ENCODE measurements around the gene ISM2. TPM values are rescaled to one million over a fixed set of nuclear protein-coding genes. Genes with fewer than 3 reads are reported as not detected.

ISM2 gene
- total and polyA plus RNA-seq, 7 donors: 0.33 to 1.1 (median 0.40) TPM; not detected in 3

GRCh38 chr14:77457522-77458248, 40.9 kb downstream of the ISM2 start, which contains the start of the genes AHSA1 and VIPAS39:
Gene AHSA1, plus strand, starts transcription at chr14:77458093. Its CDS starts 97 bp downstream, at chr14:77458190.
Gene VIPAS39, minus strand, starts transcription at chr14:77457601. Its CDS starts 3,499 bp downstream, at chr14:77454102.
- peak; percentile 98 for DNase-seq
- Histone ChIP-seq H3K27me3 (no peaks in the 10 kb centered on the region), H3K4me3 (peak within 1 kb of the TSS; percentile 61 to 90 (median 84)), H3K9me3 (no peaks in the 10 kb centered on the region), H3K27ac (peak within 1 kb of the TSS; percentile 85 to 96 (median 90)), H3K4me1 (peaks cover 0 to 32% (median 20%) of the 10 kb centered on the region in 4 donors), H3K36me3 (peaks cover 23 to 43% (median 32%) of the 10 kb centered on the region in 4 donors)
- WGBS, 2 donors: 0% methylated on average over 50 of the region's 50 CpGs
- TF ChIP-seq POLR2AphosphoS5 (IDR thresholded peaks at IDR 0.05): peak; percentile 76 to 91 (median 89)
- peak; percentile 52 to 71 for TF ChIP-seq POLR2A (IDR thresholded peaks at IDR 0.05)
- TF ChIP-seq CTCF (IDR thresholded peaks at IDR 0.05): no peak
- TF ChIP-seq EP300 (IDR thresholded peaks at IDR 0.05): no peak
- intact Hi-C loops (cut with DNase I): loop anchor here (1.0 to 5.0 kb wide), 6 partner anchors 81 to 305 kb away; partner anchors contain the start of genes ALKBH1, GSTZ1, POMT2 and SAMD15

DNA sequence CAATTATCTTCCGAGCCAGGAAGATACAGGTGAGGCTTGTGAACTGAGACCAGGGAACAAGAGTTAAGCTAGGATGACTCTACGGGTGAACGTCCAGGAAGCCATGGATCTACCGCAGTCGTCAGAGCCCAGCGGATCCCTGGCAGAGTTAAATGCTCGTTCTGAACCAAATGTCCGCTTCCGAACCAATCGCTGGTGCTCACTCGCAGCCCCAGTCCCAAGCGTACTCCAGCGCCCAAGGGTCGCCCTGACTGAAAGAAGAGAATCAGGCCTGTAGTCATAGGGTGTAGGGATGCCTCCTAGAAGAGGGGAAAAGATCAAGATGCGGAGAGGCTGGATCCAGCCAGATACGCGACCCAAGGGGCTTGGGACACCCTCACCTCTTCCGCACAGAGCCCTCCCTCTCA, 41.5 kb downstream of the ISM2 start:
- DNase-seq: peak; percentile 64
- H3K4me1 ChIP-seq: peaks cover 0 to 32% (median 20%) of the 10 kb centered on the region in 4 donors
- peak overlapping the region; percentile 61 to 90 (median 84) for H3K4me3 ChIP-seq
- peaks cover 17 to 41% (median 28%) of the 10 kb centered on the region in 4 donors for H3K36me3 ChIP-seq
- TF ChIP-seq POLR2A (IDR thresholded peaks at IDR 0.05) (no peak), EP300 (IDR thresholded peaks at IDR 0.05) (no peak), POLR2AphosphoS5 (IDR thresholded peaks at IDR 0.05) (no peak), CTCF (IDR thresholded peaks at IDR 0.05) (no peak)
- intact Hi-C loops (cut with DNase I): loop anchor here (1.0 to 5.0 kb wide), 4 partner anchors 94 to 305 kb away; partner anchors contain the start of genes ALKBH1, SLIRP, SNW1 and SPTLC2
- no peaks in the 10 kb centered on the region for H3K9me3 ChIP-seq
- H3K27me3 ChIP-seq: no peaks in the 10 kb centered on the region
- H3K27ac ChIP-seq: peak overlapping the region; percentile 85 to 96 (median 90)
- 0% methylated on average over 18 of the region's 18 CpGs for WGBS, 2 donors

DNA sequence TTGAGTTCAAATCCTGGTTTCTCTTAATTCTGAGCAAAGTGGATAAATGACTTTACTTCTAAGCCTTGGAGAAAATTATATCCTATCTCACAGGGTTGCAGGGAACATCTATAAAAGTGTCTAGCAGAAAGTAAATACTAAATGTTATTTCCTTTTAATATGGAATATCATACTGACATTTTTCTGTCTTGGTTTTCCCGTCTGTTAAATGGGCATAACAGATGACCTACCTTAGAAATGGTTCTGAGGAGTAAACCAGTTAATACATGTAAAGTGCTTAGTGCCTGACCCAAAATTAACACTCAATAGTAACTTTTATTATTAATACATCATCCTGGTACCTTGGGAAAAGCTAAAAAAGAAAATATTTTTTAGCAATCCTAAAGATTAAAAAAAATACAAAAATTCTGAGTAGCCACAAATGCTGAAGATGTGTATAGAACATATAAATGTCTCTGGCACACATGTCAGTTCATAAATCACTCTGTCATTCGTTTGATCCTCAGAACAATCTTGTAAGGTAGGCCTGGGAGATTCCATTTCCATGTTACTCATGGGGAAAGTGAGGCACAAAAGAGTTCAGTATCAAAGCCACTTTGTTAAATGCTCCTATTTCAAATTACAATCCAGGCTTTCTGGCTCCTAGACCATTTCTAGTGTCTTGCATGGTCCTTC, 42.5 kb downstream of the ISM2 start:
- Histone ChIP-seq H3K27ac (no peak overlapping the region), H3K27me3 (no peaks in the 10 kb centered on the region), H3K36me3 (peaks cover 9 to 41% (median 20%) of the 10 kb centered on the region in 4 donors), H3K4me3 (peak overlapping the region in 1 of 4 donors; percentile 90), H3K9me3 (no peaks in the 10 kb centered on the region), H3K4me1 (peaks cover 0 to 32% (median 20%) of the 10 kb centered on the region in 4 donors)
- TF ChIP-seq POLR2A (IDR thresholded peaks at IDR 0.05): no peak
- no peak for TF ChIP-seq POLR2AphosphoS5 (IDR thresholded peaks at IDR 0.05)
- TF ChIP-seq EP300 (IDR thresholded peaks at IDR 0.05): no peak
- no peak for TF ChIP-seq CTCF (IDR thresholded peaks at IDR 0.05)
- DNase-seq: no peak
- intact Hi-C loops (cut with DNase I): loop anchor here (5.0 kb wide), 3 partner anchors 161 to 306 kb away; partner anchors contain the start of genes ALKBH1, SLIRP, SNW1 and SPTLC2
- WGBS, 2 donors: 61 to 81% methylated on average over 2 of the region's 2 CpGs

DNA sequence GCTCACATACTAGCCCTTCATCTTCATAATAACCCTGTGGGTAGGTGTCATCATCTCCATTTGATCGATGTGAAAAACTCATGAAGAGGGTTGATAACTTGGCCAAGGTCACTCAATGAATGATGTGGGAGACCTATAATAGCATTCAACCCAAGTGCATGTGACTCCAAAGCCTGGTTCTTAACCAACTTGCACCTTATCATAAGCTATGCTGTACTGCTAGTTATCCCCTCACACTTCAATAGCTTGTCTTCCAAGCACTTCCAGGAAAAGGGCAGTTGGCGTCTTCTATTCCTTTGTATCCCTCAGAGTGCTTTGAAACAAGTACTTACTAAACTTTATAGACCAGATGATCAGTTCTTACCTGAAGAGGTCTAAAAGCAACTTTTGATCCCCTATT, 56.4 kb downstream of the ISM2 start:
- Histone ChIP-seq H3K4me1 (no peaks in the 10 kb centered on the region), H3K9me3 (no peaks in the 10 kb centered on the region), H3K4me3 (no peak overlapping the region), H3K36me3 (peaks cover 24 to 92% (median 36%) of the 10 kb centered on the region in 4 donors), H3K27ac (no peak overlapping the region), H3K27me3 (no peaks in the 10 kb centered on the region)
- intact Hi-C loops (cut with DNase I): no loop called here
- WGBS, 2 donors: 96 to 97% methylated on average over 2 of the region's 2 CpGs
- no peak for DNase-seq
- TF ChIP-seq POLR2A (IDR thresholded peaks at IDR 0.05) (no peak), CTCF (IDR thresholded peaks at IDR 0.05) (no peak), EP300 (IDR thresholded peaks at IDR 0.05) (no peak), POLR2AphosphoS5 (IDR thresholded peaks at IDR 0.05) (no peak)

All from sigmoid colon (tissue), 7 donors.